Measurements from ENCODE around the gene SYNJ2.

The SYNJ2 gene

GRCh38 chr6:158038291-158039177 is 56.9 kb downstream of the SYNJ2 start:
- TF ChIP-seq RAD21 (IDR thresholded peaks at IDR 0.05; ENCODE audit: low read depth) (no peak), USF1 (IDR thresholded peaks at IDR 0.05) (no peak), FOXM1 (IDR thresholded peaks at IDR 0.05; ENCODE audit: borderline replicate concordance, low read depth) (no peak), TCF12 (IDR thresholded peaks at IDR 0.05; ENCODE audit: low read depth) (no peak)
- TF ChIP-seq, protein P1, sequence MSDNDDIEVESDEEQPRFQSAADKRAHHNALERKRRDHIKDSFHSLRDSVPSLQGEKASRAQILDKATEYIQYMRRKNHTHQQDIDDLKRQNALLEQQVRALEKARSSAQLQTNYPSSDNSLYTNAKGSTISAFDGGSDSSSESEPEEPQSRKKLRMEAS (IDR thresholded peaks at IDR 0.05): no peak

- TF ChIP-seq CEBPB (IDR thresholded peaks at IDR 0.05) (no peak), NFIC (IDR thresholded peaks at IDR 0.05) (no peak)
Observed at GRCh38 chr6:158039178-158039557, 57.5 kb downstream of the SYNJ2 start.

- peak; percentile 55; the same call in 1 of the 2 replicates for TF ChIP-seq USF1 (IDR thresholded peaks at IDR 0.05)
- 0 out of 2 replicates have a peak, but pooled peaks have one; percentile 22 for TF ChIP-seq CREB1 (IDR thresholded peaks at IDR 0.05; ENCODE audit: low read depth)
- TF ChIP-seq RAD21 (IDR thresholded peaks at IDR 0.05; ENCODE audit: low read depth): no peak
- TF ChIP-seq, protein P2, sequence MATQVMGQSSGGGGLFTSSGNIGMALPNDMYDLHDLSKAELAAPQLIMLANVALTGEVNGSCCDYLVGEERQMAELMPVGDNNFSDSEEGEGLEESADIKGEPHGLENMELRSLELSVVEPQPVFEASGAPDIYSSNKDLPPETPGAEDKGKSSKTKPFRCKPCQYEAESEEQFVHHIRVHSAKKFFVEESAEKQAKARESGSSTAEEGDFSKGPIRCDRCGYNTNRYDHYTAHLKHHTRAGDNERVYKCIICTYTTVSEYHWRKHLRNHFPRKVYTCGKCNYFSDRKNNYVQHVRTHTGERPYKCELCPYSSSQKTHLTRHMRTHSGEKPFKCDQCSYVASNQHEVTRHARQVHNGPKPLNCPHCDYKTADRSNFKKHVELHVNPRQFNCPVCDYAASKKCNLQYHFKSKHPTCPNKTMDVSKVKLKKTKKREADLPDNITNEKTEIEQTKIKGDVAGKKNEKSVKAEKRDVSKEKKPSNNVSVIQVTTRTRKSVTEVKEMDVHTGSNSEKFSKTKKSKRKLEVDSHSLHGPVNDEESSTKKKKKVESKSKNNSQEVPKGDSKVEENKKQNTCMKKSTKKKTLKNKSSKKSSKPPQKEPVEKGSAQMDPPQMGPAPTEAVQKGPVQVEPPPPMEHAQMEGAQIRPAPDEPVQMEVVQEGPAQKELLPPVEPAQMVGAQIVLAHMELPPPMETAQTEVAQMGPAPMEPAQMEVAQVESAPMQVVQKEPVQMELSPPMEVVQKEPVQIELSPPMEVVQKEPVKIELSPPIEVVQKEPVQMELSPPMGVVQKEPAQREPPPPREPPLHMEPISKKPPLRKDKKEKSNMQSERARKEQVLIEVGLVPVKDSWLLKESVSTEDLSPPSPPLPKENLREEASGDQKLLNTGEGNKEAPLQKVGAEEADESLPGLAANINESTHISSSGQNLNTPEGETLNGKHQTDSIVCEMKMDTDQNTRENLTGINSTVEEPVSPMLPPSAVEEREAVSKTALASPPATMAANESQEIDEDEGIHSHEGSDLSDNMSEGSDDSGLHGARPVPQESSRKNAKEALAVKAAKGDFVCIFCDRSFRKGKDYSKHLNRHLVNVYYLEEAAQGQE (IDR thresholded peaks at IDR 0.05; ENCODE audit: low read depth): no peak
- peak; percentile 97 for TF ChIP-seq EP300 (IDR thresholded peaks at IDR 0.05; ENCODE audit: borderline replicate concordance)
- no peak for TF ChIP-seq EGR1 (IDR thresholded peaks at IDR 0.05)
- TF ChIP-seq, protein P1 (IDR thresholded peaks at IDR 0.05): peak; percentile 76; the same call in 1 of the 2 replicates
- peak; percentile 85 for TF ChIP-seq TEAD4 (IDR thresholded peaks at IDR 0.05)
- peak; percentile 84 for TF ChIP-seq ZBTB7A (IDR thresholded peaks at IDR 0.05; ENCODE audit: low read depth)
- 0 out of 2 replicates have a peak, but pooled peaks have one; percentile 42 for TF ChIP-seq TAF1 (IDR thresholded peaks at IDR 0.05; ENCODE audit: low read depth)
- peak; percentile 96 for TF ChIP-seq NFIC (IDR thresholded peaks at IDR 0.05)
- peak; percentile 88 for TF ChIP-seq FOXM1 (IDR thresholded peaks at IDR 0.05; ENCODE audit: borderline replicate concordance, low read depth)
- peak; percentile 97 for TF ChIP-seq TCF12 (IDR thresholded peaks at IDR 0.05; ENCODE audit: low read depth)
- TF ChIP-seq YY1 (IDR thresholded peaks at IDR 0.05; ENCODE audit: low read depth): peak; percentile 54; the same call in 1 of the 2 replicates
- TF ChIP-seq CEBPB (IDR thresholded peaks at IDR 0.05): peak; percentile 28; the same call in 1 of the 2 replicates
Observed at GRCh38 chr6:158039571-158040050, 57.9 kb downstream of the SYNJ2 start.

DNA sequence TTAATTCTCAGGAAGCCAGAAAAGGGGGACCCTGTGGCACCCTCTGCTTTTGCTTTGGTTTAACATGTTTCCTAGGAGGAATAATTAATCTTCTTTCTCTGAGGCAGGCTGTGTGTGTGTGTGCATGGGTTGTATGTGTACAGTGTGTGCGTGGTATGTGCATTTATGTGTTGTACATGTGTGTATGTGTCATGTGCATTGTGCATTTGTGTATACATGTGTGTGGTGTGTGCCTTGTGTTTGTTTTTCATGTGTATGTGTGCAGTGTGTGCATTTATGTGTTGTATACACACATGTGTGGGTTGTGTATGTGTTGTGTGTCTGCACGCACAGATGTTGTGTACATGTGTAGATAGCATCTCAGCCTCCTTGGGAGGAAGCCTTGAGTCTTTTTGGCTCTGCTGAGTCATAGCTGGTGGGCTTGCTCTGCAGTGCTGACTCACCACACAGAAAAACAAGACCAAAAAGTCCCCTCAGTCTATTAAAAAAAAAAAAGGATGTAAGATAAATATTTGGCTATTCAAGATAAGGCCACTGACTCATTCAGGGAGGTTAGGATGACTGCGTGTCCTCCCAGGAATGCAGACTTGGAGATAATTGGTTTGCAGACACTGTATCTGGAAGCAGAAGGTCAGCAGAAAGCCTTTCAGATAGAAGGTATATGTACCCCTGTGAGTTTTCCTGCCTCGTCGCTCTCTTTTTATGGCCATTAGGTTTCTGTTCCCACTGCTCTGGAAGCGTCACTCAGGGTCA is 58.6 kb downstream of the SYNJ2 start:
- TF ChIP-seq, protein P1 (IDR thresholded peaks at IDR 0.05): no peak; the same call in 1 of the 2 replicates
- peak; percentile 69; the same call in 1 of the 2 replicates for TF ChIP-seq TEAD4 (IDR thresholded peaks at IDR 0.05)
- TF ChIP-seq, protein P2 (IDR thresholded peaks at IDR 0.05; ENCODE audit: low read depth): no peak

- TF ChIP-seq FOXM1 (IDR thresholded peaks at IDR 0.05; ENCODE audit: borderline replicate concordance, low read depth) (no peak), USF1 (IDR thresholded peaks at IDR 0.05) (no peak), CREB1 (IDR thresholded peaks at IDR 0.05; ENCODE audit: low read depth) (no peak), ZBTB7A (IDR thresholded peaks at IDR 0.05; ENCODE audit: low read depth) (no peak), NFIC (IDR thresholded peaks at IDR 0.05) (no peak), EP300 (IDR thresholded peaks at IDR 0.05; ENCODE audit: borderline replicate concordance) (no peak), TEAD4 (IDR thresholded peaks at IDR 0.05) (no peak), TAF1 (IDR thresholded peaks at IDR 0.05; ENCODE audit: low read depth) (no peak), CEBPB (IDR thresholded peaks at IDR 0.05) (no peak), TCF12 (IDR thresholded peaks at IDR 0.05; ENCODE audit: low read depth) (no peak), RAD21 (IDR thresholded peaks at IDR 0.05; ENCODE audit: low read depth) (no peak), YY1 (IDR thresholded peaks at IDR 0.05; ENCODE audit: low read depth) (no peak), EGR1 (IDR thresholded peaks at IDR 0.05) (no peak)
- TF ChIP-seq, protein P1 (IDR thresholded peaks at IDR 0.05): no peak
- TF ChIP-seq, protein P2 (IDR thresholded peaks at IDR 0.05; ENCODE audit: low read depth): no peak
Observed at GRCh38 chr6:158040804-158041347, 59.2 kb downstream of the SYNJ2 start.

Measured in Ishikawa (cell line).